Skeletal muscle satellite cell (primary cell): Measurements from ENCODE around the gene RAD9A.

Experiments
- H3K27me3 ChIP-seq: 2 replicates; pipeline ENCODE4 v1.7.0; 2013; ENCODE audit warnings: low read length; ENCODE audit not compliant: control insufficient read depth, insufficient read depth
- H3K36me3 ChIP-seq: 2 replicates; pipeline ENCODE4 v1.7.0; 2013; ENCODE audit warnings: mild to moderate bottlenecking, control low read depth, low read length; ENCODE audit not compliant: insufficient read depth
- H3K4me1 ChIP-seq: 2 replicates; pipeline ENCODE4 v1.7.0; 2013; ENCODE audit warnings: low read length; ENCODE audit not compliant: control insufficient read depth, insufficient read depth
- H3K4me2 ChIP-seq: 2 replicates; pipeline ENCODE4 v1.7.0; 2013; ENCODE audit warnings: mild to moderate bottlenecking, low read length
- H3K4me3 ChIP-seq: 2 replicates; pipeline ENCODE4 v1.7.0; 2013; ENCODE audit warnings: low read length
- H3K9ac ChIP-seq: 2 replicates; pipeline ENCODE4 v1.7.0; 2013; ENCODE audit warnings: mild to moderate bottlenecking, low read depth, low read length, moderate library complexity
- H3K9me3 ChIP-seq: replicated peaks from 2 replicates; pipeline ENCODE4 v1.7.0; 2013; ENCODE audit warnings: mild to moderate bottlenecking, control low read depth, low read length

Gene RAD9A

GRCh38 chr11:67352546-67353316 lies 39.1 kb upstream of the RAD9A start:
- Histone ChIP-seq H3K27me3 (no peaks in the 10 kb centered on the region), H3K4me1 (peaks cover 59% of the 10 kb centered on the region), H3K4me2 (peak overlapping the region; percentile 97), H3K36me3 (peaks cover 5% of the 10 kb centered on the region), H3K4me3 (peak overlapping the region; percentile 83), H3K9me3 (no peaks in the 10 kb centered on the region), H3K9ac (peak overlapping the region; percentile 99)

GRCh38 chr11:67353317-67354074 lies 38.3 kb upstream of the RAD9A start, which contains the start of gene POLD4:
Gene POLD4, minus strand, starts transcription at chr11:67353546. Its CDS starts 147 bp downstream, at chr11:67353399.
- peaks cover 62% of the 10 kb centered on the region for H3K4me1 ChIP-seq
- no peaks in the 10 kb centered on the region for H3K9me3 ChIP-seq
- peak within 1 kb of the TSS; percentile 83 for H3K4me3 ChIP-seq
- H3K36me3 ChIP-seq: peaks cover 5% of the 10 kb centered on the region
- no peaks in the 10 kb centered on the region for H3K27me3 ChIP-seq
- H3K4me2 ChIP-seq: peak within 1 kb of the TSS; percentile 97
- H3K9ac ChIP-seq: peak within 1 kb of the TSS; percentile 99

- H3K9me3 ChIP-seq: no peaks in the 10 kb centered on the region
- H3K4me2 ChIP-seq: peak overlapping the region; percentile 82
- H3K4me1 ChIP-seq: peaks cover 69% of the 10 kb centered on the region
- H3K36me3 ChIP-seq: peaks cover 8% of the 10 kb centered on the region
- H3K27me3 ChIP-seq: no peaks in the 10 kb centered on the region
- peak overlapping the region; percentile 99 for H3K9ac ChIP-seq
- peak overlapping the region; percentile 83 for H3K4me3 ChIP-seq
These were observed 37.4 kb upstream of the RAD9A start for GRCh38 chr11:67354075-67355022.

GRCh38 chr11:67355023-67355793 lies 36.6 kb upstream of the RAD9A start:
- Histone ChIP-seq H3K9me3 (no peaks in the 10 kb centered on the region), H3K4me1 (peaks cover 69% of the 10 kb centered on the region), H3K27me3 (no peaks in the 10 kb centered on the region), H3K4me2 (peak overlapping the region; percentile 82), H3K9ac (peak overlapping the region; percentile 80), H3K36me3 (peaks cover 8% of the 10 kb centered on the region), H3K4me3 (peak overlapping the region; percentile 50)

- Histone ChIP-seq H3K9me3 (no peaks in the 10 kb centered on the region), H3K4me1 (peaks cover 69% of the 10 kb centered on the region), H3K4me3 (peak overlapping the region; percentile 0), H3K4me2 (peak overlapping the region; percentile 82), H3K9ac (peak overlapping the region; percentile 80), H3K36me3 (peaks cover 8% of the 10 kb centered on the region), H3K27me3 (no peaks in the 10 kb centered on the region)
These were observed 35.9 kb upstream of the RAD9A start for GRCh38 chr11:67355794-67356386.

GRCh38 chr11:67356387-67356863 lies 35.4 kb upstream of the RAD9A start:
- H3K36me3 ChIP-seq: peaks cover 7% of the 10 kb centered on the region
- H3K4me2 ChIP-seq: no peak overlapping the region
- no peaks in the 10 kb centered on the region for H3K27me3 ChIP-seq
- no peak overlapping the region for H3K4me3 ChIP-seq
- peaks cover 66% of the 10 kb centered on the region for H3K4me1 ChIP-seq
- peak overlapping the region; percentile 80 for H3K9ac ChIP-seq
- H3K9me3 ChIP-seq: no peaks in the 10 kb centered on the region

- H3K9me3 ChIP-seq: no peaks in the 10 kb centered on the region
- peaks cover 63% of the 10 kb centered on the region for H3K4me1 ChIP-seq
- H3K27me3 ChIP-seq: no peaks in the 10 kb centered on the region
- H3K4me3 ChIP-seq: peak overlapping the region; percentile 8
- peaks cover 9% of the 10 kb centered on the region for H3K36me3 ChIP-seq
- H3K9ac ChIP-seq: peak overlapping the region; percentile 80
- H3K4me2 ChIP-seq: peak overlapping the region; percentile 30
These were observed 34.8 kb upstream of the RAD9A start for GRCh38 chr11:67356864-67357561.

GRCh38 chr11:67357831-67358670 lies 33.7 kb upstream of the RAD9A start:
- peak overlapping the region; percentile 8 for H3K4me3 ChIP-seq
- no peaks in the 10 kb centered on the region for H3K27me3 ChIP-seq
- H3K9me3 ChIP-seq: no peaks in the 10 kb centered on the region
- H3K9ac ChIP-seq: peak overlapping the region; percentile 8
- peak overlapping the region; percentile 30 for H3K4me2 ChIP-seq
- H3K36me3 ChIP-seq: peaks cover 19% of the 10 kb centered on the region
- peaks cover 56% of the 10 kb centered on the region for H3K4me1 ChIP-seq

- Histone ChIP-seq H3K4me1 (peaks cover 35% of the 10 kb centered on the region), H3K9ac (no peak overlapping the region), H3K9me3 (no peaks in the 10 kb centered on the region), H3K27me3 (no peaks in the 10 kb centered on the region), H3K36me3 (peaks cover 53% of the 10 kb centered on the region), H3K4me2 (no peak overlapping the region), H3K4me3 (no peak overlapping the region)
These were observed 27.6 kb upstream of the RAD9A start for GRCh38 chr11:67364169-67364568.
